PC-9 (cell line): ENCODE results near the gene TMEM250. TPM values are rescaled to one million over a fixed set of nuclear protein-coding genes. Genes with fewer than 3 reads are reported as not detected.

Experiments
- BruUV-seq: library from RNA; stranded (reverse); fragments of 400-500 nt; replicated peaks from 2 replicates; lab custom pipeline; 2021; lab: Mats Ljungman, UMichigan
- CTCF ChIA-PET: fragments of 300-600 bp; sonication (Branson Sonifier 250); formaldehyde crosslinking; loops from one replicate; lab custom pipeline; 2022; ENCODE audit warnings: antibody characterized with exemption; lab: Charles Lee
- POLR2A ChIA-PET: fragments of 300-600 bp; sonication (Branson Sonifier 250); formaldehyde crosslinking; loops from one replicate; lab custom pipeline; 2022; ENCODE audit warnings: antibody characterized with exemption; ENCODE audit not compliant: unreplicated experiment; lab: Charles Lee
- DNase-seq, 2 experiments: peaks; one replicate each; pipeline versions ENCODE4 v3.0.0 to v3.0.0-alpha.2; 2015 to 2022; ENCODE audit warnings: mixed read lengths in 1 of 2
- H2AFZ ChIP-seq: fragments of 200-600 bp; sonication (generic); 2 replicates; pipeline ENCODE4 v1.8.1; 2017; ENCODE audit warnings: antibody characterized with exemption
- H3F3A ChIP-seq: fragments of 200-600 bp; sonication (generic); 2 replicates; pipeline ENCODE4 v1.8.1; 2017; ENCODE audit warnings: antibody characterized with exemption, mild to moderate bottlenecking, low read depth; ENCODE audit not compliant: insufficient read depth
- H3K27ac ChIP-seq: fragments of 200-600 bp; sonication (generic); 2 replicates; pipeline ENCODE4 v1.6.1; 2016; ENCODE audit warnings: mixed run types
- H3K27me3 ChIP-seq: fragments of 200-600 bp; sonication (generic); 2 replicates; pipeline ENCODE4 v1.6.1; 2016; ENCODE audit warnings: low read depth, mixed run types; ENCODE audit not compliant: insufficient read depth
- H3K36me3 ChIP-seq: fragments of 200-600 bp; sonication (generic); 2 replicates; pipeline ENCODE4 v1.6.1; 2016; ENCODE audit warnings: low read depth, mixed run types
- H3K4me1 ChIP-seq: fragments of 200-600 bp; sonication (generic); replicated peaks from 2 replicates; pipeline ENCODE4 v1.6.1; 2016; ENCODE audit warnings: mixed run types; ENCODE audit not compliant: insufficient read depth
- H3K4me2 ChIP-seq: fragments of 200-600 bp; sonication (generic); 2 replicates; pipeline ENCODE4 v1.6.1; 2017; ENCODE audit warnings: mixed run types
- H3K4me3 ChIP-seq: fragments of 200-600 bp; sonication (generic); 2 replicates; pipeline ENCODE4 v1.6.1; 2016; ENCODE audit warnings: mixed run types
- H3K79me2 ChIP-seq: fragments of 200-600 bp; sonication (generic); 2 replicates; pipeline ENCODE4 v1.6.1; 2017; ENCODE audit warnings: low read depth, mixed run types
- H3K9me2 ChIP-seq: fragments of 200-600 bp; sonication (generic); 2 replicates; pipeline ENCODE4 v1.8.1; 2017; ENCODE audit warnings: mild to moderate bottlenecking; ENCODE audit not compliant: insufficient read depth
- H3K9me3 ChIP-seq: fragments of 200-600 bp; sonication (generic); 2 replicates; pipeline ENCODE4 v1.8.1; 2016; ENCODE audit warnings: low read depth; ENCODE audit not compliant: insufficient read depth
- H4K20me1 ChIP-seq: fragments of 200-600 bp; sonication (generic); 2 replicates; pipeline ENCODE4 v1.8.1; 2017; ENCODE audit not compliant: insufficient read depth
- EZH2 ChIP-seq: fragments of 200-600 bp; sonication (generic); IDR thresholded peaks from 2 replicates; pipeline ENCODE4 v1.8.0; 2017; ENCODE audit warnings: antibody characterized with exemption, low read depth
- intact Hi-C: fragments of 100-400 bp; cut with micrococcal nuclease; formaldehyde crosslinking; loops from one replicate; pipeline ENCODE4 v1.10.0; 2022; ENCODE audit not compliant: unreplicated experiment
- total RNA-seq: library from RNA; stranded (reverse); gene quantifications from 2 replicates; pipeline ENCODE4 v1.2.3, GENCODE V29; 2021
- TF ChIP-seq, protein P1 (sequence below): fragments of 200-600 bp; sonication (generic); conservative IDR thresholded peaks from 2 replicates; pipeline ENCODE4 v1.6.1; 2017; ENCODE audit warnings: mixed run types, antibody characterized with exemption, mild to moderate bottlenecking, moderate library complexity

Gene TMEM250
- total RNA-seq, 1 experiment from 2014 or later: 73.8 TPM

DNA sequence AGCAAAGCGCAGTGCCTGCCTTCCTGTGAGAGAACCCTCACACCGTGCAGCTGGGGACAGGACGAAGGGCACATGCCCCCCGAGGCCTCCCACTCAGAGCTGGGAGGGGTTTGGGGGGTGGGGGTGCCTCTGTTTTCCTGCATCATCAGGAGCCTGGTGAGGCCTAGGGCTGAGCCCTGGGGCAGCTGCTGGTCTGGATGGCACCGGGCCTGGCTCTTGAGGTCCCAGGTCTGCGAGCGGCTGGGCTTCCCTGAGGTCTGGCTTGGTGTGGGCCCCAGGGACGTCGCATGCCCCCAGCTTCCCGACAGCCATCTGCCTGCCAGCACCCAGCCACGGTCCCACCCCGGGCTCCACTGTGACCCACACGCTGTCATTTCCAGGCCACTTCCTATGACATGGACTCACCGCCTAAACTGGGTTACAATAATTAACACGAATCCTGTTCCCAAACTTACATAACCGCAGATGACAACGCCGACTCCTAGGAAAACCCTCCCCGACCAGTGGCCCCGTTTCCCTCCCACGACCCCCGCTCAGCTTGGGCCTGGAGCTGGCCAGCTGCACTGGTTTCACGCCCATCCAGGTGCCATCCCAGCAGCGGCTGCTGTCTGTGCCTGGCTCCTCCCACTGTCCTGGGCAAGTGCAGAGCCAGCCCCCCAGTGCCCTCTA lies 32.3 kb downstream of the TMEM250 start:
- CTCF ChIA-PET: no interaction called here
- POLR2A ChIA-PET: no interaction called here
- Histone ChIP-seq H3K27ac (no peak overlapping the region), H3K27me3 (no peaks in the 10 kb centered on the region), H3K4me2 (no peak overlapping the region), H4K20me1 (peaks cover 49% of the 10 kb centered on the region), H3K4me3 (no peak overlapping the region), H3F3A (peaks cover 5% of the 10 kb centered on the region; the same call in 1 of the 2 replicates), H3K9me2 (no peaks in the 10 kb centered on the region), H2AFZ (no peak overlapping the region), H3K36me3 (no peaks in the 10 kb centered on the region), H3K79me2 (0 out of 2 replicates have a peak, but pooled peaks cover 22% of the 10 kb centered on the region), H3K4me1 (peaks cover under 1% of the 10 kb centered on the region; the same call in 1 of the 2 replicates), H3K9me3 (no peaks in the 10 kb centered on the region)
- intact Hi-C loops: loop anchor here (5.0 kb wide), 1 partner anchor 36 kb away; no protein-coding TSS in a partner anchor
- TF ChIP-seq, protein P1, sequence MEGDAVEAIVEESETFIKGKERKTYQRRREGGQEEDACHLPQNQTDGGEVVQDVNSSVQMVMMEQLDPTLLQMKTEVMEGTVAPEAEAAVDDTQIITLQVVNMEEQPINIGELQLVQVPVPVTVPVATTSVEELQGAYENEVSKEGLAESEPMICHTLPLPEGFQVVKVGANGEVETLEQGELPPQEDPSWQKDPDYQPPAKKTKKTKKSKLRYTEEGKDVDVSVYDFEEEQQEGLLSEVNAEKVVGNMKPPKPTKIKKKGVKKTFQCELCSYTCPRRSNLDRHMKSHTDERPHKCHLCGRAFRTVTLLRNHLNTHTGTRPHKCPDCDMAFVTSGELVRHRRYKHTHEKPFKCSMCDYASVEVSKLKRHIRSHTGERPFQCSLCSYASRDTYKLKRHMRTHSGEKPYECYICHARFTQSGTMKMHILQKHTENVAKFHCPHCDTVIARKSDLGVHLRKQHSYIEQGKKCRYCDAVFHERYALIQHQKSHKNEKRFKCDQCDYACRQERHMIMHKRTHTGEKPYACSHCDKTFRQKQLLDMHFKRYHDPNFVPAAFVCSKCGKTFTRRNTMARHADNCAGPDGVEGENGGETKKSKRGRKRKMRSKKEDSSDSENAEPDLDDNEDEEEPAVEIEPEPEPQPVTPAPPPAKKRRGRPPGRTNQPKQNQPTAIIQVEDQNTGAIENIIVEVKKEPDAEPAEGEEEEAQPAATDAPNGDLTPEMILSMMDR: no peak
- no peak for TF ChIP-seq EZH2
- no peak for DNase-seq
- no TSS peak for BruUV-seq

DNA sequence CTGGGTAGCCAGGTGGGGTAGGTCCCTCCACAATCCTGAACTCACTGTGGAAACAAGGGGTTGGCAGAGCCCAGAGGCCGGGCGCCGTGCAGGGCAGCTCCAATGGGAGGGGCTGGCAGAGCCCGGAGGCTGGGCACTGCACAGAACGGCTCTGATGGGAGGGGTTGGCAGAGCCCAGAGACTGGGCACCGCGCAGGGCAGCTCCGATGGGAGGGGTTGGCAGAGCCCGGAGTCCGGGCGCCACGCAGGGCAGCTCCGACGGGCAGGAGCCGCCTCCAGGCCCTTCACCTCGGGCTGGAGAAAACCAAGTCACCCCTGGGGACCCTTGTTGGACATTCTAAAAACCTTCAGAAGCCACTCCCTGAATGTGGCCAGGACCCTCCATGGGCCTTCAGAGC lies 32.9 kb downstream of the TMEM250 start:
- BruUV-seq: no TSS peak
- no peak for DNase-seq
- intact Hi-C loops: loop anchor here (5.0 kb wide), 1 partner anchor 36 kb away; no protein-coding TSS in a partner anchor
- ChIA-PET POLR2A (no interaction called here), CTCF (no interaction called here)
- Histone ChIP-seq H3K9me3 (no peaks in the 10 kb centered on the region), H3K27me3 (no peaks in the 10 kb centered on the region), H3K36me3 (no peaks in the 10 kb centered on the region), H3K4me3 (no peak overlapping the region), H3K27ac (no peak overlapping the region), H3F3A (peaks cover 5% of the 10 kb centered on the region; the same call in 1 of the 2 replicates), H3K9me2 (no peaks in the 10 kb centered on the region), H2AFZ (no peak overlapping the region), H3K4me1 (no peaks in the 10 kb centered on the region), H4K20me1 (peaks cover 48% of the 10 kb centered on the region), H3K4me2 (no peak overlapping the region), H3K79me2 (0 out of 2 replicates have a peak, but pooled peaks cover 18% of the 10 kb centered on the region)
- TF ChIP-seq, protein P1: no peak
- TF ChIP-seq EZH2: no peak

DNA sequence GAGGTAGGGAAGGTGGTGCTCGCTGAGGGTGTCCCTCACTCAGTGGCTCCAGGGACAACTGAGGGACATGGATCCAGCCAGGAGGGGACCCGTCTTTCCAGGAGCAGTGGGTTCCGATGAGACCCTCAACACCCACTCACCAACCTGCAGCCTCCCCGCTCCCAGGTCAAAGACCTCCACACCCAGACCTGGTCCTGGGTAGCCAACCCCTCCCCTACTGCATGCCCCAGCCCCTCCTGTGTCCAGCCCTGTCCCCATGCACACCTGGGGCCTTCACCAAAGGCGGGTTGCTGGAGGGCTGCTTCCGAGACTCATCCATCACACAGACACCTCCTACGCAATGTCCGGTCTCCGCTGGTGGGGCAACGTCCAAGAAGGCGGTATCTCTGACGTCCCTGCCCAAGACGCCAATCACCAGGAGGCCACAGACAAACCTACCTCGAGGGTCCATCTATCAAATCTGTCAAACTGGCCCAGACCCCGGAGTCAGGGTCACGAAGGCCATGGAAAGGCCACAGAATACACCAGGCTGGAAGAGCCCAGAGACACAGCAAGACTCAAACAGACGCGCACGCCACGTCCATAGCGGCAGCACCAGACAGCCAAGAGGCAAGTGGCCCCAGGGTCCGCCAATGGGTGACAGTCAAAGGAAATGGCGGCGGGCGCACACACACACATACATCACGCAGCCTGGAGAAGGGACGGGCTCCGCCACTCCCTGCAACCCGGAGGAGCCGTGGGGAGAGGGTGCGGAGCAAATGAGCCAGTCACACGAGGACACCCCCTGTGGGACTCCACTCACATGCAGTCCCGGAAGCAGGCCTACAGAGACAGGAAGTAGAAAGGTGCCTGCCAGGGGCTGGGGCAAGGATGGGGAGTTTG lies 34.4 kb downstream of the TMEM250 start:
- Histone ChIP-seq H3K4me3 (no peak overlapping the region), H3K27ac (no peak overlapping the region), H3K36me3 (no peaks in the 10 kb centered on the region), H2AFZ (no peak overlapping the region), H3K9me3 (no peaks in the 10 kb centered on the region), H4K20me1 (peaks cover 49% of the 10 kb centered on the region), H3K4me1 (peaks cover 10% of the 10 kb centered on the region; the same call in 1 of the 2 replicates), H3K4me2 (no peak overlapping the region), H3K79me2 (0 out of 2 replicates have a peak, but pooled peaks cover 10% of the 10 kb centered on the region), H3K9me2 (no peaks in the 10 kb centered on the region), H3K27me3 (no peaks in the 10 kb centered on the region), H3F3A (peaks cover under 1% of the 10 kb centered on the region; the same call in 1 of the 2 replicates)
- CTCF ChIA-PET: no interaction called here
- POLR2A ChIA-PET: no interaction called here
- BruUV-seq: no TSS peak
- no peak for DNase-seq
- TF ChIP-seq, protein P1: no peak
- TF ChIP-seq EZH2: no peak
- intact Hi-C loops: no loop called here
